Measurements from ENCODE around the gene CHIT1.

Gene CHIT1

DNA sequence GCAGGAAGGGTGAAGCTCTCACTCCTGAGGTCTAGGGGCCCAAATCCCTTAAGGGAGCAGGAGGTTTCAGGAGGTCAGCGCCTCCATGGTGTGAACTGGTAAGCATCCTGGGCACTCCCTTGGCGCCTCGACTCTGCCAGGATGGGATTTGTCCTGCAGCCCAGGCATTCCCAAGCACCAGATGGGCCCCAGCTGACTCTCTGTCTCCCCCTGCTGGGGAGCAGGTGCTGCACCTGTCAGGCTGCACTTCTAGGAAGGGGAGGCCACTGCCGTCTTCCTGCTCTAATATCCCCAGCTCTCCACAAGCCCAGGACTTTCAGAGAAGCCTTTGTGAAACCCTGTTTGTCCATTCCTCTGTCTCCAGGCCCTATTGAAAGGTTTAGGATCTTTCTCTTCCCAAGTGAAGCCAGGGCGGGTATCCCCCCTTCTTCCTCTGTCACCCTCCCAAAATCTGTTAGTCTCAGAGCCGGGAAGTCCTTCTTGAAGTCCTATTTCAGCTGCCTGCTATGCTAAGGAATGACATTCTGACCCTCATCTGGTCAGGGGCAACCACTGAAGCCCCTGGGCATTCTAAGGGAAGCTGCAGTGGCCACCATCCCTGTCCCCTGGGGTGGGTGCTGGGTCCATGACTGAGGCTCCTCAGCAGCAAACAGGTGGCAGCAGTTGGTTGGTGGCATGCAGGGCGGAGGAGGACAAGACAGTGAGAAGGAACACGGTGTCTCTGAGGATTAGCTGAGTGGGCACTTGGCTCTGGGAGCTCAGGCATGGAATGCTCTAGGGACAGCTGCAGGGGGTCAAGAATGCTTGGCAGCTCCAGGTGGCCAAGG is 57.1 kb downstream of the CHIT1 start:
- peak; percentile 12 to 33 for DNase-seq

DNA sequence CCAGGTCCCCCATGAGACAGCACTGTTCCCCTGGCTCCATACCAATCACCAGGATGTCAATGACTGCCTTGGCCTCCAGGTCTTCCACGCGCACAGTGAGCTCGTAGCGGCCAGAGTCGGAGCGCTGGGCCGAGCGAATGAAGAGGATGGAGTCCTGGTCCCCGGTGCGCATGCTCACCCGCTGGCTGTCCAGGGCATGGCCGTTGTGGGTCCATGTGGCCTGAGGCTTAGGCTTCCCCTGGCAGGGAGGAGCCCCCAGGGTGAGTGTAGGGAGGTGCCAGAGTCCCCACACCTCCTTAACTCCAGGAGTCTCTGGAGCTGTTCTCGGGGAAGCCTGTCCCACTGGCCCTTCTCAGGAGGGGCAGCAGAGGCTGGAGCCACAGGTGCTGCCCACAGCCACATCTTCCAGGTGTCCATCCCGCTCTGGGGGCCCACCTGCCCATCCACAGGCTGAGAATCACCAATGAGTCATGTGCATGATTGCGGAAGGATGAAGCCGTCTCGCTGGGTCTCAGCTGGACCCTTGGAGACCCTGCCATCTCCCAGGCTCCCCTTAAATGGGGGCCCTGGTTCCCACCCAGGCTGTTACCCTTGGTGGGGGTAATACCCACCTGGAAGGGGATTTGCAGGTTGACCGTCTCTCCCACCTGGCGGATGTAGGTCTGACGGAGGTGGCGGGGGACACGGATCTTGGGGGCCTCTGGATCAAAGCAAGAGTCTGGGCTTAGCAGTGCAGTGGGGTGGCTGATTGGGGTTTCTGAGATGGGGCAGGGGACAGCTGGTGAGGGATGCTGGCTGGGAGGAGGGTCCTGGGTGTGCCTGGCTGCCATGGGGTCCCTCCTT is 57.9 kb downstream of the CHIT1 start:
- no peak for DNase-seq

DNA sequence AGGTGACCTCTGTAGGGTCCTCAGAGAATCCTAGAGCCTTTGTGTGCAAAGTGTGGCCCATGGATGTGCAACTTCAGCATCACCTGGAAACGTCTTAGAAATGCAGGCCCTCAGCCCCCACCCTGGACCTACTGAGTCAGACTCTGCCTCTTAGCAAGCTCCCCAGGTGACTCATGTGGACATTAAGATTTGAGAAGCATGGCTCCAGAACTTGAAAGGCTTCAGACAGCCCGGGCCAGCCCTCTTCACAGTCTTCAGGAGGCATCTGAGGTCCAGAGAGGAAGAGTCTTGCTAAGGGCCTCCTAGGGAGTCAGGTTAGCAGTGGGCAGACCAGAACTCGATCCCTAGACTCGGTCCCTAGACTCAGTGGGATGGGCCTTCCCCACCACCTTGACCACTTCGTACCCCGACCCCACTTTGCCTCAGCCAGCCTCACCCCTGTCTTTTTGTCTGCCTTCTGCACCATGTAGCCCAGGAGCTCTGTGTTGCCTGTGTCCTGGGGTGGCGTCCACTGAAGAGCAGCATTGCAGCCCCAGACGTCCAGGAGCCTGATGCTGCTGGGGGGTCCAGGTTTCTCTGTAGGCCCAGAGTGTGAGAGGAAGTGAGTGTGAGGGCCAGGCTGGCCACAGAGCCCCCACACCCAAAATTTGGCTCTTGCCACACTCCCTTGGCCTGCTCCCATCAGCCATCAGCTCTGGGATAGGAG is 58.7 kb downstream of the CHIT1 start:
- DNase-seq = no peak

- DNase-seq = no peak
Measured at GRCh38 chr1:203169770-203170520, 59.5 kb downstream of the CHIT1 start.

DNA sequence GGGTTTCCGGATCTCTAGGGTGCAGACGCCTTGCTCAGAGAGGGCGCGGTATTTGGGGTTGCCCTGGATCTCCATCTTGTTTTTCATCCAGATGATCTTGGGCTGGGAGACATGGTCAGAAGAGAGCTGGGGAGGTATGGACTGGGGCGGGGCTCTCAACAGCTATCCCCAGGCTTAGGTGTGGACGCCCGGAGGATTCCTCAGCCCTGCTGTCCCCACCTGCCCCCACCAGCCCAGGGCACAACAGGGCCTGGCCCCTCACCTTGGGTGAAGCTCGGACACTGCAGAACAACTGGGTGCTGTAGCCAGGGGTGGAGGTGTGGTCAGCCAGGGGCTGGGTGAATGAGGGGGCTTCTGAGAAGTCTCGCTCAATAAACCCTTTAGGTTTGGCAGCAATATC is 60.5 kb downstream of the CHIT1 start:
- no peak for DNase-seq

GRCh38 chr1:203168256-203168786 is 61.2 kb downstream of the CHIT1 start:
- DNase-seq = no peak

DNA sequence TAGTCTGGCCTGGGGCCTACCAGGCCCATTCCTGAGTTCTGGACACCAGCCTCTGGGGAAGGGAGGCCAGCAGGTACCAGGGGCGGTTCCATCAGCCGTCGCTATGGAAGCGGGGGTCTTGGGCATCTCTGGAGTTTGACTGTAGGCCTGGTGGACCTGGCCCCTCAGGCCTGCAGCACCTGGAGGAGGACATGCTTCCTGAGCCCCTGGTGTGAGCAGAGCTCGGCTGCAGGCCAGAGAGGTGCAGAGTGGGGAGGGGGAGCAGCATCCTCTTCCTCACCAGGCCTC is 61.6 kb downstream of the CHIT1 start:
- no peak for DNase-seq

DNA sequence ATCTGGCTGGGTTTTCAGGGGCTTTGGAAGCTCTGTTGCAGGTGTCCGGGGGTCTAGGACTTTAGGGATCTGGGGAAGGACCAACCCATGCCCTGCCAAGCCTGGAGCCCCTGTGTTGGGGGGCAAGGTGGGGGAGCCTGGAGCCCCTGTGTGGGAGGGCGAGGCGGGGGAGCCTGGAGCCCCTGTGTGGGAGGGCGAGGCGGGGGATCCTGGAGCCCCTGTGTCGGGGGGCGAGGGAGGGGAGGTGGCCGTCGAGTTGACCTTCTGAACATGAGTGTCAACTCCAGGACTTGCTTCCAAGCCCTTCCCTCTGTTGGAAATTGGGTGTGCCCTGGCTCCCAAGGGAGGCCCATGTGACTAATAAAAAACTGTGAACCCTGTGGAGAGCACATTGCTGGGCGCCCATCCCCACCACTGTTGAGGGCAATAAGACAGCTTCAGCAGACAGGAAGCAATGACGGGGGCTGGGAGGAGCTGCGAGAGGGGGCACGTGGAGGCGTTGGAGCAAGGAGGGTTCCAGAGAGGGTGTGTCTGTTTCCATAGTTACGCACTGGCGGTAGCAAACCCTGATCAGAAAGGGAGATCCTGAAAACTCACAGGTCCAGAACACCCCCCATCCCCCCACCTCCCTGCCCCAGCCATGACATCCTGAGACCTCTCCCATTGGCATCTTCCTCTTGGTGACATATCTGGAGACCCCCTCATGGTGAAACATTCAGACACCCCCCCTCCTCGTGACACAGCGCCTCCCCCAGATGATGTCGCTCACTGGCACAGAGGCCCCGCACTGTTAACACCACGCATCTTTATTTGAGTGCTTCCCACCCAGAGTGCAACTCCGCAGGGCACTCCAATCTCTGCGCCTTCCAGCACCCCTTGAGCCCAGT is 62.2 kb downstream of the CHIT1 start:
- no peak for DNase-seq

DNA sequence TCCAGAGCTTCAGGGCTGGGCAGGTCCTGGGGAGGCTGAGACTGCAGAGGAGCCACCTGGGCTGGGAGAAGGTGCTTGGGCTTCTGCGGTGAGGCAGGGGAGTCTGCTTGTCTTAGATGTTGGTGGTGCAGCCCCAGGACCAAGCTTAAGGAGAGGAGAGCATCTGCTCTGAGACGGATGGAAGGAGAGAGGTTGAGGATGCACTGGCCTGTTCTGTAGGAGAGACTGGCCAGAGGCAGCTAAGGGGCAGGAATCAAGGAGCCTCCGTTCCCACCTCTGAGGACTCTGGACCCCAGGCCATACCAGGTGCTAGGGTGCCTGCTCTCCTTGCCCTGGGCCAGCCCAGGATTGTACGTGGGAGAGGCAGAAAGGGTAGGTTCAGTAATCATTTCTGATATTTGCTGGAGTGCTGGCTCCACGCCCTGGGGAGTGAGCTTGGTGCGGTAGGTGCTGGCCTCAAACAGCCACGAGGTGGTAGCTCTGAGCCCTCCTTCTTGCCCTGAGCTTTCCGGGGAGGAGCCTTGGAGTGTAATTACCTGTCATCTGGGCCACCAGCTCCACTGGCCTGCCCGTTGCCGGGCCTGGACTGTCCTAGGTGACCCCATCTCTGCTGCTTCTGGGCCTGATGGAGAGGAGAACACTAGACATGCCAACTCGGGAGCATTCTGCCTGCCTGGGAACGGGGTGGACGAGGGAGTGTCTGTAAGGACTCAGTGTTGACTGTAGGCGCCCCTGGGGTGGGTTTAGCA is 63.1 kb downstream of the CHIT1 start:
- no peak for DNase-seq
